Left cardiac atrium (tissue), 4 donors: ENCODE measurements around the gene VSTM1. TPM values are rescaled to one million over a fixed set of nuclear protein-coding genes. Genes with fewer than 3 reads are reported as not detected.
A peak's percentile ranks its signal among the peaks of the same experiment; 100 is the strongest.
"Not testable (repeated sequence)": the region's sequence is repeated elsewhere in the genome, so short reads cannot be mapped to it uniquely, and the experiment has no call there.

Experiments
- ATAC-seq, 2 donors: fragments of 200-7000 bp; cut with Tn5 transposase; one replicate each; pipeline ENCODE4 v1.9.1; 2020; ENCODE audit warnings: mild to moderate bottlenecking in 2 of 2, moderate library complexity in 2 of 2
- DNase-seq: peaks from one replicate; pipeline ENCODE4 v3.0.0-alpha.2; 2020
- intact Hi-C, 2 donors: fragments of 100-400 bp; cut with DNase I; formaldehyde crosslinking; loops; one replicate each; pipeline versions ENCODE4 v1.14.1 to v1.15.1; 2022 to 2023
- long read RNA-seq: library from polyadenylated mRNA; unstranded; transcript quantifications from one replicate; pipeline ENCODE4 v2.0.0, GENCODE V29; 2021
- total RNA-seq, 2 donors: library from RNA; stranded (reverse); fragmentation: NEBNext Ultra II Directional; extraction: Animal tissue kit (Norgen Biotek cat#: 25700); gene quantifications; one replicate each; pipeline ENCODE4 v1.2.1, GENCODE V29; 2021
- donor health status: DM: no; HTN: yes; CAD: no.
- donor health status: DM: no; HTN: yes; CAD: no; lungs with severe emphysema.
- donor health status: DM: yes; HTN: yes; CAD: no.
- donor health status: Dilated cardiomyopathy.

The VSTM1 gene
- under 1 TPM in 1 of 2 donors, not detected in 1; 0.29 TPM for total RNA-seq
- long read RNA-seq = 0 reads

- ATAC-seq (no peak), DNase-seq (no peak)
- intact Hi-C loops = no loop called here
Observed at GRCh38 chr19:54063350-54064116, at the start of gene VSTM1. Gene VSTM1 (minus strand): TSS chr19:54063897. CDS start chr19:54063777, 120 bp downstream.

GRCh38 chr19:54109651-54110050 is 46.0 kb upstream of the VSTM1 start:
- DNase-seq (no peak), ATAC-seq (peak in 1 of 2 donors; percentile 42)
- intact Hi-C loops = no loop called here

- ATAC-seq (no peak), DNase-seq (no peak)
- intact Hi-C loops = no loop called here
Observed at GRCh38 chr19:54108496-54108895, 44.8 kb upstream of the VSTM1 start.

GRCh38 chr19:54107876-54108490 is 44.3 kb upstream of the VSTM1 start:
- DNase-seq (no peak), ATAC-seq (no peak)
- intact Hi-C loops = no loop called here

- DNase-seq = no peak
- no peak for ATAC-seq
- intact Hi-C loops = no loop called here
Observed at GRCh38 chr19:54106716-54107115, 43.0 kb upstream of the VSTM1 start.

GRCh38 chr19:54105796-54106195 is 42.1 kb upstream of the VSTM1 start:
- DNase-seq = no peak
- ATAC-seq = no peak
- intact Hi-C loops = no loop called here

GRCh38 chr19:54104998-54105715 is 41.5 kb upstream of the VSTM1 start:
- intact Hi-C loops = no loop called here
- no peak for DNase-seq
- ATAC-seq = no peak

GRCh38 chr19:54102421-54103169 is 38.9 kb upstream of the VSTM1 start, which contains the start of gene NDUFA3:
Gene NDUFA3 (plus strand): TSS chr19:54102855. CDS start chr19:54102879, 24 bp downstream.
- intact Hi-C loops = no loop called here
- peak; percentile 99 to 100 for ATAC-seq
- DNase-seq = peak; percentile 99

GRCh38 chr19:54100561-54100960 is 36.9 kb upstream of the VSTM1 start, which contains the start of gene OSCAR:
Gene OSCAR (minus strand): TSS chr19:54100803. CDS start chr19:54100792, 11 bp downstream.
- no peak for DNase-seq
- intact Hi-C loops = no loop called here
- no peak for ATAC-seq

GRCh38 chr19:54099903-54100255 is 36.2 kb upstream of the VSTM1 start:
- ATAC-seq, intact Hi-C loops, DNase-seq: not testable (repeated sequence)

- no peak for ATAC-seq
- no peak for DNase-seq
- intact Hi-C loops = no loop called here
Observed at GRCh38 chr19:54099190-54099902, 35.6 kb upstream of the VSTM1 start.

- peak in 1 of 2 donors; percentile 67 for ATAC-seq
- intact Hi-C loops = no loop called here
- no peak for DNase-seq
Observed at GRCh38 chr19:54096617-54097106, 33.0 kb upstream of the VSTM1 start.

- ATAC-seq = peak; percentile 74 to 85
- DNase-seq = peak; percentile 63
Observed at GRCh38 chr19:54095859-54096616, 32.3 kb upstream of the VSTM1 start.

GRCh38 chr19:54095136-54095858 is 31.6 kb upstream of the VSTM1 start:
- intact Hi-C loops = no loop called here
- DNase-seq (no peak), ATAC-seq (no peak)

More at GRCh38 chr19:54095859-54096616, 32.3 kb upstream of the VSTM1 start:
- intact Hi-C loops = not testable (repeated sequence)

- intact Hi-C loops = no loop called here
- DNase-seq (no peak), ATAC-seq (no peak)
Observed at GRCh38 chr19:54094426-54095000, 30.8 kb upstream of the VSTM1 start.

GRCh38 chr19:54084410-54084809 is 20.7 kb upstream of the VSTM1 start:
- no peak for DNase-seq
- intact Hi-C loops = no loop called here
- ATAC-seq = no peak

- DNase-seq = no peak
- intact Hi-C loops = no loop called here
- ATAC-seq = no peak
Observed at GRCh38 chr19:54081032-54081431, 17.3 kb upstream of the VSTM1 start, which contains the start of gene TARM1. Gene TARM1 (minus strand): TSS chr19:54081365. CDS start chr19:54081340, 25 bp downstream.
